ENCODE data around the gene ADAMTS2.
"Not testable (repeated sequence)": the region's sequence is repeated elsewhere in the genome, so short reads cannot be mapped to it uniquely, and the experiment has no call there.

ADAMTS2 gene

DNA sequence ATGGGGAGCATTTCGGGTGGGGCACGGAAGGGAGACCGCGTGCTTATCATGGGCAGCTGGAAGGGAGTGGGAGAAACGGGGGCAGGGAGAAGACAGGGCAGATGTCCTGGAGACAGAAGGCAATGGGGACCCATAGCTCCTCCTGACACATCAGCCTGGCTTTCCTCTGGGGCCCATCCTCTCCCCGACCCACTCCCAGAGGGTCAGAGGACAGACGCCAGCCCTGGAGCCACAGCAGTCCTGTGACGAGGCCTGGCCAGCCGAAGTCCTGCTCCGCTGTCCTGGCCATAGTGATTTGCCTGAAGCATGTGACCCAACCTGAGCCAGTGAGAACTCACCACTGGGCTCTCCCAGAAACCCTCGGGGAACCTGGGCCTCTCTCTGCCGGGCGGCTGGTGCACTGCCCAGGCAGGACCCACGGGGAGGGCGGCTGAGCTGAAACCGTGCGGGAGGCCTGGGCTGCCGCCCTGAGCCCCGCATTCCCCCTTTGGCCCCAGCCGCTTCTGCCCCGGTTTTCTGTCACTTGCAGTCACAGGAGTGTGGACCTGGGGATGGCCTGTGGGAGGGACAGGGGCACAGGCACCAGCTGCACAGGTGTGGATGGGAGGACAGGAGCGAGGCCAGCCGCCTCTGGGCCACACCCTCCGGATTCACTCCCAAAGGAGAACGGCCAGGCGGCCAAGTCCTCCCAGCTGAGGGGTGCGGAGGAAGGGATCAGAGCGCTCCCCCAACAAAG is 19.8 kb downstream of the ADAMTS2 start:
- no peak for DNase-seq (ENCODE audit: extremely low read depth, low read depth)
- TF ChIP-seq, protein P1, sequence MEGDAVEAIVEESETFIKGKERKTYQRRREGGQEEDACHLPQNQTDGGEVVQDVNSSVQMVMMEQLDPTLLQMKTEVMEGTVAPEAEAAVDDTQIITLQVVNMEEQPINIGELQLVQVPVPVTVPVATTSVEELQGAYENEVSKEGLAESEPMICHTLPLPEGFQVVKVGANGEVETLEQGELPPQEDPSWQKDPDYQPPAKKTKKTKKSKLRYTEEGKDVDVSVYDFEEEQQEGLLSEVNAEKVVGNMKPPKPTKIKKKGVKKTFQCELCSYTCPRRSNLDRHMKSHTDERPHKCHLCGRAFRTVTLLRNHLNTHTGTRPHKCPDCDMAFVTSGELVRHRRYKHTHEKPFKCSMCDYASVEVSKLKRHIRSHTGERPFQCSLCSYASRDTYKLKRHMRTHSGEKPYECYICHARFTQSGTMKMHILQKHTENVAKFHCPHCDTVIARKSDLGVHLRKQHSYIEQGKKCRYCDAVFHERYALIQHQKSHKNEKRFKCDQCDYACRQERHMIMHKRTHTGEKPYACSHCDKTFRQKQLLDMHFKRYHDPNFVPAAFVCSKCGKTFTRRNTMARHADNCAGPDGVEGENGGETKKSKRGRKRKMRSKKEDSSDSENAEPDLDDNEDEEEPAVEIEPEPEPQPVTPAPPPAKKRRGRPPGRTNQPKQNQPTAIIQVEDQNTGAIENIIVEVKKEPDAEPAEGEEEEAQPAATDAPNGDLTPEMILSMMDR (IDR thresholded peaks at IDR 0.05; ENCODE audit: low read depth, low read length, missing control alignments): no peak
- H3K4me3 ChIP-seq (replicated peaks; ENCODE audit: low read depth, low read length): no peak overlapping the region

DNA sequence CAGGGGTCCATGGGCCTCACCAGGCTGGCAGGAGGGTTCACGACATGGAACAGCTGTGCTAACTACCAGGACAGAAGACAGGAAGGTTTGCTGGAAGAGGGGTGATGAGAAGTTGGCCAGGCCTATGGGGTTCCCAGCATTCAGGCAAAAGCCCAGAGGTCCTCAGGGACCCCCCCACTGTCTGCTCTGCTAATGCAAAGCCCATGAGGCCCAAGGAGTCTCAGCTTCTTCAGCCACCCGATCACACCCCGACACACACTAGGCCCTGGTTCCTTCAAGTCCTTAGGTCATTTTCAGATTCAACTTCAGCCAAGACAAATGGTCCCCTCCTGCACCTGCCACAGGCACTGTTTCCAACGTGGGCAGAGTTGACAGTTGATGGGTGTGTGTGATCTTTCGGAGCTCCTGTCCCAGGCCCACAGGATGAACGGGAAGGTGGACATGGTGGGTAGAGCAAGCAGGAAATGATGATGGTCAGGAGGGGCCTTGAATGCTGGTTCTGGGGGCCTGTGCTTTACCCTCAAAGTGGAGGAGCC is 20.4 kb downstream of the ADAMTS2 start:
- TF ChIP-seq, protein P1 (IDR thresholded peaks at IDR 0.05; ENCODE audit: low read depth, low read length, missing control alignments): no peak
- H3K4me3 ChIP-seq (replicated peaks; ENCODE audit: low read depth, low read length): no peak overlapping the region
- no peak for DNase-seq (ENCODE audit: extremely low read depth, low read depth)

DNA sequence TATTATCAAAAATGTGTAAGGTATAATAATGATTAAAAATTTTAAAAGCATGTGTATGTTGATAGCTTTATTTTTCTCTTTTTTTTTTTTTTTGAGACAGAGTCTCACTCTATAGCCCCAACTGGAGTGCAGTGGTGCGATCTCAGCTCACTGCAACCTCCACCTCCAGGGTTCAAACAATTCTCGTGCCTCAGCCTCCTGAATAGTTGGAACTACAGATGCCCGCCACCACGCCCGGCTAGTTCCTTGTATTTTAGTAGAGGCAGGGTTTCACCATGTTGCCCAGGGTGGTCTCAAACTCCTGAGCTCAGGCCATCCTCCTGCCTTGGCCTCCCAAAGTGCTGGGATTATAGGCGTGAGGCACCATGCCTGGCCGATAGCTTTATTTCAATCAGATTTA is 20.9 kb downstream of the ADAMTS2 start:
- not testable (repeated sequence) for DNase-seq (ENCODE audit: extremely low read depth, low read depth); H3K4me3 ChIP-seq (replicated peaks; ENCODE audit: low read depth, low read length)

DNA sequence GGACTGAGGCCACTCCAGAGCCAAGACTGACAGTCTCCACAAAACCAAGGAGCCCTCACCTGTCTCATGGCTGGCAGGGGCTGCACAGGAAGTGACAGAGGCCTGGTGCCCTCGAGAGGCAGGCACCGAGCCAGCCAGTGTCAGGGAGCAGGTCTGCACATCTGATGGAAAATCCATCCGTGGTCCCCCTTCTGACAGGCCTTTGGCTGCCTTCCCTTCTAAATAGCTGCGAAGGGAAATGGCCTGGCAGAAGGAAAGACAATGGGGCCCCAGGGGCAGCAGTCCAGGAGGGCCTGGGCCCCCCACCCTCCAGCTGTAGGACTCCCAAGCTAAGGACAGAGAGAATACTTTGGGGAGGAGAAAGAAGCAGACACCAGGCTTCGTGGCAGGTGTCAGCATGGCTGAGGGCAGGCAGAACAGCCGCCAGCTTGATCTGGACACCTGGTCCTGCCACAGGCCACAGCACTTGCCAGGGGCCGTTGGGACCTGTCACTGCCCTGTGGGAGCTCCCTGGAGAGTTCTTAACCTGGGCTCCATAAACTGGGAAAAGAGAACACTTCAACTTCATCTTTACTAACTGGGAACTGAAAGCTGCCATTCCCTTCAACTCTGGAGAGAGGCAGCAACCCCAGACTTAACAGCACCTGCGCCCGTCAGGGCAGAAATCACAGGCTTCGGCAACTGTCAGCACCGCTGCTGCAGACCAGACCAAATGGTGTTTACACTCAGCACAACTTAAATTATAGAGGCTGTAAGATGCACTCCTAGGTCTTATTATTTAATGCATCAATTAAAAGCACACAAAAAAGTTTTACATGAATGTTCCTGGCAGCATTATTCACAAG is 22.0 kb downstream of the ADAMTS2 start:
- no peak for DNase-seq (ENCODE audit: extremely low read depth, low read depth)
- H3K4me3 ChIP-seq (replicated peaks; ENCODE audit: low read depth, low read length): no peak overlapping the region
- TF ChIP-seq, protein P1 (IDR thresholded peaks at IDR 0.05; ENCODE audit: low read depth, low read length, missing control alignments): no peak

DNA sequence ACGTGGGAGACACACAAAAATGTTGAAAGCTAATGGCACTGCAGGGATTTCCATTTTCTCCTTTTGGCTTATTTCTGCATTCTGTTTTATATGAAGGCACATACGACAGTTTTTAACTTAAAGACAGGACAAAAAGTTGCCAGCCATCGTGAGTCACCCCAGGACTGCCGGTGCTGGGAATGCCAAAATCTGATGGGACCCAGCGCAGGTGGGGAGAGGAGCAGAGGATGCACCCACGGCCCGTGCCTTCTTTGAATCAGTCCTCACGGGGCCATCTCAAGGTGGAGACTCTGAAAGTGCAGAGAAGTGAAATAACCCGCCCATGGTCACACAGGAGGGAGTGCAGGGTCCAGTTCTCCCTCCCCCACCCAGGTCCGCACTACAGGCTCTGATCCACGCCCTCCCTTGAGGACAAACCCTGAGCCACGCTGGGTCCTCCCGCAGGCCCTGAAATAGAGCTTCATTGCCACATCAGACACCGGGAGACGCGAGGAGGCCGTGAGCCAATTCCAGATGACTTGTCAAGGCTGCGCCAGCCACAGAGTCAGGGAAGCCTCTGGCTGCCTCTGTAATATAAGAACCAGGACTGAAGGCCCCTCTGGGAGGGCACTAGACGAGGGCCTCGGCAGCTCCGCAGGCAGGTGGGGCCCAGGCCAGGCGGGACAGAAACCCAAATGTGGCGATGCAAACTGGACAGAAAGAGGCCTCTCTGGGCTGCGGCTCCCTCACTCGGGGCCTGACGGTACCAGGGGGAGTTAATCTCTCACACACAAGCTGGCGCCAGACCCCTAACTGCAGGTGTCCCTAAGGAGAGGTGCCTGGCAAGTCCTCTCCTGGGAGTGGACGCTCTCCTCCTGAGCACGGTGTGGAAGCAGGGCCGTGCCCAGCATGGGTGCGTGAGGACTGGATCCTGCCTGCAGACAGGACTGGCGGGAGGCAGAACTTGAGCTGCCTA is 22.9 kb downstream of the ADAMTS2 start:
- TF ChIP-seq, protein P1 (IDR thresholded peaks at IDR 0.05; ENCODE audit: low read depth, low read length, missing control alignments): no peak
- H3K4me3 ChIP-seq (replicated peaks; ENCODE audit: low read depth, low read length): no peak overlapping the region
- no peak for DNase-seq (ENCODE audit: extremely low read depth, low read depth)

DNA sequence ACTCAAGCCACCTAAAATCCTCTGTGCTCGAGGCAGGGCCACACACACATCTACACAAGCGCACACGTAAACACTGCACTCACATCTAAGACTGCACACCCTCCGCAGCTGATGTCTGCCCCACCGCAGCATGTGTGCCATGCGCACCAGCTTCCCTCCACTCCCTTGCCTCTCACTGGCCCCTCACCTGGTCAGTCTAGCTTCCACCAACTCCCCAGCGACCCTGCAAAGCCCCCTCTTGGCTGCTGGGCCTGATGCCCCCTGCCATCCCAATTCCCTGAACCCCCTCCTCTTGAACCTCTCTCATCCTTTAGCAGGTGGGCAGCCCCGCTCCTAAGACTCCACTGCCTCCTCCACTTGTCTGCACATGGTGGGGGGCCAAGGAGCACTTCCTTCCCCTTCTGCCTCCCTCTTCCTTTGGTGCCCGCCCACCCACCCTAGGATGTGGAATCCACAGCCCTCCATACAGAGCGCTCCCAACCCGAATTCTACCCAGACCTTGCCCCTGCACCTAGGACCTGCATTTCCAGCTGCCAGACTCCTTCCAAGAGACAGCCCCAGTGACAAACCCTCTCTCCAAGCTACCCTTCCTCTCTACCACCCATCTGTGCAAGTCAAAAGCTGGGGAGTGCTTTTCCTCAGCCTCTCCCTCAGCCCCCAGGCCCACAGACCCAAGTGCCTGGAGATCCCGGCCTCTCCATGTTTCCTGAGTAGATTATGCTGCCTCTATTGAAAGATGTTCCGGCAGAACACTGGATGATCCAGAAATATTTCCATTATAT is 23.9 kb downstream of the ADAMTS2 start:
- no peak for DNase-seq (ENCODE audit: extremely low read depth, low read depth)

More for the DNA sequence above, 23.9 kb downstream of the ADAMTS2 start:
- TF ChIP-seq, protein P1 (IDR thresholded peaks at IDR 0.05; ENCODE audit: low read depth, low read length, missing control alignments): no peak
- no peak overlapping the region for H3K4me3 ChIP-seq (replicated peaks; ENCODE audit: low read depth, low read length)
